ENCODE data around the gene IQSEC3. TPM values are rescaled to one million over a fixed set of nuclear protein-coding genes. Genes with fewer than 3 reads are reported as not detected.
A peak's percentile ranks its signal among the peaks of the same experiment; 100 is the strongest.
"Not testable (repeated sequence)": the region's sequence is repeated elsewhere in the genome, so short reads cannot be mapped to it uniquely, and the experiment has no call there.

The IQSEC3 gene
- total RNA-seq, result 0.36 and 0.70 TPM in 2 replicates
- 2.7 and 4.3 TPM in 2 replicates for polyA plus RNA-seq

DNA sequence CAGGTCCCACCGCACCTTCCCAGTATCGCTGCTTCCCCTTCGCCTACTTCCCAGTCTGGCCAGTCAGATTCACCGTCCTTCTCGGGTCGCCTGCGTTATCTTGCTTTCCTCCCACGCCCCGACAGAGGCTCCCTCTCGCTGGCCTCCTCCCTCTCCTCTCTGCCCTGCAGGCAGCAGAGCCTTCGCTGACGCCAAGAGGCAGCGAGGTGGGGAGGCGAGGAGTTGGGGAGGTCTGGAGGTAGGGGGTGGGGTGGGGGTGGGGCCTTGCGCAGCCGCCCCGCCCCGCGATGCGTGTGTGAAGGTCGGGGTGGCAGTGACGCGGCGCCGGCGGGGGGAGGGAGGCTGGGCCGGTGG, at the start of gene IQSEC3:
IQSEC3 (plus strand) TSS at position 340 of the 354 bp plus-strand sequence. CDS start 116 bp downstream, outside the sequence.
- not testable (repeated sequence) for H3K4me3 ChIP-seq; H3K36me3 ChIP-seq (replicated peaks; ENCODE audit: insufficient read depth, low read depth); H3K4me1 ChIP-seq (ENCODE audit: insufficient read depth); H4K20me1 ChIP-seq (ENCODE audit: insufficient read depth, poor library complexity, severe bottlenecking); H2AFZ ChIP-seq; H3K9me2 ChIP-seq (replicated peaks; ENCODE audit: insufficient read depth); H3K9me3 ChIP-seq (ENCODE audit: low read depth); DNase-seq (ENCODE audit: low spot score); H3K79me2 ChIP-seq
- WGBS (ENCODE audit: low lambda C conversion rate, missing lambda C conversion rate), result no CpG with 5 or more reads among the region's 27 CpGs
- Histone ChIP-seq H3K27ac (peak within 1 kb of the TSS; percentile 80), H3K27me3 (peaks cover 26% of the 10 kb centered on the region), H3K4me2 (peak within 1 kb of the TSS; percentile 93)

DNA sequence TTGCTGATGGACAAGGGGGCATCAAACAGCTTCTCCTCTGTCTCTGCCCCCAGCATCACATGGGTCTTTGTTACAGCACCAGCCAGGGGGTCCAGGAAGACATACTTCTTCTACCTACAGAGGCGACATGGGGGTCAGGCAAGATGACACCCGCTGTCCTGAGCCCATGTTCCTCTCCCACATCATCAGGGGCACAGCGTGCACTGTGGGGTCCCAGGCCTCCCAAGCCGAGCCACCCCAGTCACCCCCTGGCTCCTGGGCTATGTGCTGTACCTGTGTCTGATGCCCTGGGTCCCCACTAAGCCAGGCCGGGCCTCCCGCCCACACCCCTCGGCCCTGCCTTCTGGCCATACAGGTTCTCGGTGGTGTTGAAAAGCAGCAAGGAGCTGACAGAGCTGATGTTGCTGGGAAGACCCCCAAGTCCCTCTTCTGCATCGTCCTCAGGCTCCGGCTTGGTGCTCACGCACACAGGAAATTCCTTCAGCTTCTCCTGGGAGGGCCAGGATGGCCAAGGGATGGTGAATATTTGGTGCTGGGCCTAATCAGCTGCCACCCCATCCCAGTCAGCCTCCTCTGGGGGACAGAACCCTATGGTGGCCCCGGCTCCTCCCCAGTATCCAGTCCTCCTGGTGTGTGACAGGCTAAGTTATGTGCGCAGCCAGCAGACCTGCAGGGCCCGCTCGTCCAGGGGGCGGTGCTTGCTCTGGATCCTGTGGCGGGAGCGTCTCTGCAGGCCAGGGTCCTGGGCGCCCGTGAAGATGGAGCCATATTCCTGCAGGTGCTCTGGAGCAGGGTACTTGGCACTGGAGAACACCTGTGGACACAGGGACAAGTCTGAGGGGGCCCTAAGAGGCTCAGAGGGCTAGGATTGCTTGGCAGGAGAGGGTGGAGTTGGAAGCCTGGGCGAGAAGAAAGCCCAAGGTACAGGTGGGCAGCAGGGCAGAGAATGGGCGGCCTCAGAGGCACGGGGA, 48.9 kb upstream of the IQSEC3 start:
- not testable (repeated sequence) for H3K9me2 ChIP-seq (replicated peaks; ENCODE audit: insufficient read depth); H3K4me1 ChIP-seq (ENCODE audit: insufficient read depth); H3K36me3 ChIP-seq (replicated peaks; ENCODE audit: insufficient read depth, low read depth); DNase-seq (ENCODE audit: low spot score); H3K27ac ChIP-seq; H2AFZ ChIP-seq; H3K27me3 ChIP-seq; H4K20me1 ChIP-seq (ENCODE audit: insufficient read depth, poor library complexity, severe bottlenecking); H3K79me2 ChIP-seq; H3K4me3 ChIP-seq; H3K4me2 ChIP-seq; H3K9me3 ChIP-seq (ENCODE audit: low read depth)
- 98% methylated on average over 19 of the region's 23 CpGs for WGBS (ENCODE audit: low lambda C conversion rate, missing lambda C conversion rate)

DNA sequence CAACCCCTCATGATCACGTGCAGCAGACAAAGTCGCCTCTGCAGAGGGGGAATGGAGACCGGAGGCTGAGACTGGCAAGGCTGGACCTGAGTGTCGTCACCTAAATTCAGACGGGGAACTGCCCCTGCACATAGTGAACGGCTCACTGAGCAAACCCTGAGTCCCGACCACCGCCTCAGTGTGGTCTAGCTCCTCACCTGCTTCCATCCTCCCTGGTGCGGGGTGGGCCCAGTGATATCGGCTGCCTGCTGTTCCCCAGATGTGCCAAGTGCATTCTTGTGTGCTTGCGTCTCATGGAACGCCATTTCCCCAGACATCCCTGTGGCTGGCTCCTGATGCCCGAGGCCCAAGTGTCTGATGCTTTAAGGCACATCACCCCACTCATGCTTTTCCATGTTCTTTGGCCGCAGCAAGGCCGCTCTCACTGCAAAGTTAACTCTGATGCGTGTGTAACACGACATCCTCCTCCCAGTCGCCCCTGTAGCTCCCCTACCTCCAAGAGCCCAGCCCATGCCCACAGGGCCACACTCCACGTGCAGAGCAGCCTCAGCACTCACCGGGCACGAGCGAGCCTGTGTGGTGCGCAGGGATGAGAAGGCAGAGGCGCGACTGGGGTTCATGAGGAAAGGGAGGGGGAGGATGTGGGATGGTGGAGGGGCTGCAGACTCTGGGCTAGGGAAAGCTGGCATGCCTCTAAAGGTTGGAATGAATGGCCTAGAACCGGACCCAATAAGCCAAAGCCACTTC, 47.6 kb upstream of the IQSEC3 start:
- not testable (repeated sequence) for H3K27me3 ChIP-seq; H3K4me2 ChIP-seq; H3K27ac ChIP-seq; H3K36me3 ChIP-seq (replicated peaks; ENCODE audit: insufficient read depth, low read depth); H2AFZ ChIP-seq; H3K79me2 ChIP-seq; H3K4me1 ChIP-seq (ENCODE audit: insufficient read depth); H3K9me2 ChIP-seq (replicated peaks; ENCODE audit: insufficient read depth); H3K4me3 ChIP-seq; H4K20me1 ChIP-seq (ENCODE audit: insufficient read depth, poor library complexity, severe bottlenecking); DNase-seq (ENCODE audit: low spot score); H3K9me3 ChIP-seq (ENCODE audit: low read depth)
- 89% methylated on average over 18 of the region's 26 CpGs for WGBS (ENCODE audit: low lambda C conversion rate, missing lambda C conversion rate)

DNA sequence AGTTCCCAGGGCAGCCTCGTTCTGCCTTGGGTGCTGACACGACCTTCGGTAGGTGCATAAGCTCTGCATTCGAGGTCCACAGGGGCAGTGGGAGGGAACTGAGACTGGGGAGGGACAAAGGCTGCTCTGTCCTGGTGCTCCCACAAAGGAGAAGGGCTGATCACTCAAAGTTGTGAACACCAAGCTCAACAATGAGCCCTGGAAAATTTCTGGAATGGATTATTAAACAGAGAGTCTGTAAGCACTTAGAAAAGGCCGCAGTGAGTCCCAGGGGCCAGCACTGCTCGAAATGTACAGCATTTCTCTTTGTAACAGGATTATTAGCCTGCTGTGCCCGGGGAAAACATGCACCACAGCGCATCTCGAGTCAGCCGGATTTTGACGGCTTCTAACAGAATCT, 46.7 kb upstream of the IQSEC3 start:
- not testable (repeated sequence) for H3K27me3 ChIP-seq; H3K4me1 ChIP-seq (ENCODE audit: insufficient read depth); H3K9me3 ChIP-seq (ENCODE audit: low read depth); H3K27ac ChIP-seq; H3K79me2 ChIP-seq; H3K4me3 ChIP-seq; H3K36me3 ChIP-seq (replicated peaks; ENCODE audit: insufficient read depth, low read depth); DNase-seq (ENCODE audit: low spot score); H4K20me1 ChIP-seq (ENCODE audit: insufficient read depth, poor library complexity, severe bottlenecking); H3K4me2 ChIP-seq; H2AFZ ChIP-seq; H3K9me2 ChIP-seq (replicated peaks; ENCODE audit: insufficient read depth)
- WGBS (ENCODE audit: low lambda C conversion rate, missing lambda C conversion rate), result 93% methylated on average over 7 of the region's 11 CpGs

DNA sequence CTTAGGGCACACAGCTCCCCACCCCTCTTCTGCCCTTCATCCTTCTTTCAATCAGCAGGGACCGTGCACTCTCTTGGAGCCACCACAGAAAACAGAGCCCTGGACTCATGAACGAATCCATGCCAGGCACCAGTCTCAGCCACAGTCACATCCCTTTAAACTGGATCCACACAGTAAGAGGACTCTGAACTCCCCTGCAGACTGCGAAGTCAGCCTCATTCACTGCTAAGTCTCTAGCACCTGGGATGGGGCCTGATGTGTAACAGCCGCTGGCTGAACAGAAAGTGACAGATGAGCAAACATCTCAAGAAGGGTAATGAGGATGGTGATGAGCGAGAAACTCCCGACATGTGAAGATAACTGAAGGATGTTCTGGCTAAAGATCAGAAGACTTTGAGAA, 45.8 kb upstream of the IQSEC3 start:
- Histone ChIP-seq H3K36me3 (replicated peaks; ENCODE audit: insufficient read depth, low read depth) (no peaks in the 10 kb centered on the region), H3K4me3 (no peak overlapping the region), H3K9me2 (replicated peaks; ENCODE audit: insufficient read depth) (no peaks in the 10 kb centered on the region), H3K4me1 (ENCODE audit: insufficient read depth) (no peaks in the 10 kb centered on the region), H3K27me3 (no peaks in the 10 kb centered on the region), H2AFZ (no peak overlapping the region), H3K79me2 (peaks cover 10% of the 10 kb centered on the region), H3K9me3 (ENCODE audit: low read depth) (no peaks in the 10 kb centered on the region), H3K27ac (no peak overlapping the region), H3K4me2 (no peak overlapping the region), H4K20me1 (ENCODE audit: insufficient read depth, poor library complexity, severe bottlenecking) (no peaks in the 10 kb centered on the region)
- no peak for DNase-seq (ENCODE audit: low spot score)
- 66% methylated on average over 6 of the region's 6 CpGs for WGBS (ENCODE audit: low lambda C conversion rate, missing lambda C conversion rate)
- TF ChIP-seq EZH2phosphoT487 (IDR thresholded peaks at IDR 0.05; ENCODE audit: low read depth, severe bottlenecking, unreplicated experiment) (no peak), CTCF (IDR thresholded peaks at IDR 0.05; ENCODE audit: poor library complexity) (no peak)
